Glutamatergic neuron (in vitro differentiated cells): ENCODE results near the gene ITGA2B. TPM values are rescaled to one million over a fixed set of nuclear protein-coding genes. Genes with fewer than 3 reads are reported as not detected.
A peak's percentile ranks its signal among the peaks of the same experiment; 100 is the strongest.

Source experiments
- DNase-seq: peaks from one replicate; pipeline ENCODE4 v3.0.0; 2022
- H3K27ac Mint-ChIP-seq: one replicate; pipeline ENCODE4 v1.8.0; 2020; ENCODE audit warnings: mild to moderate bottlenecking, mixed read lengths, inconsistent platforms; ENCODE audit not compliant: unreplicated experiment
- H3K27me3 Mint-ChIP-seq: one replicate; pipeline ENCODE4 v1.8.0; 2020; ENCODE audit warnings: mild to moderate bottlenecking, moderate library complexity, mixed read lengths, inconsistent platforms; ENCODE audit not compliant: unreplicated experiment
- H3K36me3 Mint-ChIP-seq: one replicate; pipeline ENCODE4 v1.8.0; 2020; ENCODE audit warnings: mild to moderate bottlenecking, mixed read lengths, inconsistent platforms; ENCODE audit not compliant: unreplicated experiment
- H3K4me1 Mint-ChIP-seq: one replicate; pipeline ENCODE4 v1.8.0; 2020; ENCODE audit warnings: mild to moderate bottlenecking, low read depth, mixed read lengths, inconsistent platforms; ENCODE audit not compliant: unreplicated experiment
- H3K4me3 Mint-ChIP-seq: one replicate; pipeline ENCODE4 v1.8.0; 2020; ENCODE audit warnings: mild to moderate bottlenecking, mixed read lengths, inconsistent platforms; ENCODE audit not compliant: unreplicated experiment
- H3K9me3 Mint-ChIP-seq: one replicate; pipeline ENCODE4 v1.8.0; 2020; ENCODE audit warnings: mild to moderate bottlenecking, moderate library complexity, mixed read lengths, inconsistent platforms; ENCODE audit not compliant: unreplicated experiment
- total RNA-seq: library from RNA; stranded (reverse); fragmentation: NEBNext Ultra II Directional; extraction: Animal tissue kit (Norgen Biotek cat#: 25700); gene quantifications from one replicate; pipeline ENCODE4 v1.2.1, GENCODE V29; 2021; ENCODE audit not compliant: unreplicated experiment
- TF ChIP-seq, protein P1 (sequence below): fragments of 200-600 bp; sonication (generic); IDR thresholded peaks from one replicate; pipeline ENCODE4 v1.5.0; 2021; ENCODE audit not compliant: partially characterized antibody, unreplicated experiment

Gene ITGA2B
- total RNA-seq, 1 donor from 2014 or later: 7.1 TPM

DNA sequence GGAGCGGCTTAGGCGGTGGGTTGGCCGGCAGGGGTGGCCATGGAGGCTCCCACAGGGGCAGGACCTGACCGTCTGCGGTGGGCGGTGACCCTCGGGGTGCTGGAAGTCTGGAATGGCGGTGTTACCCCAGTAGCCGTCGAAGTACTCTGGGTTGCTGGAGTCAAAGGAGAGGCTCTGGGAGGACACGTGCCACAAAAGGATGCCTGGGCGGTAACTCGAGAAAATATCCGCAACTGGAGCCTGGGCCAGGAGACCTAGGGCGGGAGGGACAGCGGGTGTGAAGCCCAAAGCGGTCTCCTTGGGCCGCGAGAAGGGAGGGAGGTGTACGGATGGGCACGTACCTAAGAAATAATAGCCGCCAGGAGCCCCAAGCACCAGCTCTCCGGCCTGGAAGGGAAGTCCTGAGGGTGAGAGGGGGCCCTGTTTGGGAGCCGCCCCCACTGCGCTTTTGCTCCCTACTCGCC, 4.6 kb downstream of the ITGA2B start:
- no peaks in the 10 kb centered on the region for H3K4me1 Mint-ChIP-seq
- H3K27ac Mint-ChIP-seq: no peak overlapping the region
- H3K36me3 Mint-ChIP-seq: no peaks in the 10 kb centered on the region
- peaks cover 3% of the 10 kb centered on the region for H3K9me3 Mint-ChIP-seq
- peaks cover 10% of the 10 kb centered on the region for H3K27me3 Mint-ChIP-seq
- peak overlapping the region; percentile 84 for H3K4me3 Mint-ChIP-seq
- DNase-seq: no peak
- TF ChIP-seq, protein P1, sequence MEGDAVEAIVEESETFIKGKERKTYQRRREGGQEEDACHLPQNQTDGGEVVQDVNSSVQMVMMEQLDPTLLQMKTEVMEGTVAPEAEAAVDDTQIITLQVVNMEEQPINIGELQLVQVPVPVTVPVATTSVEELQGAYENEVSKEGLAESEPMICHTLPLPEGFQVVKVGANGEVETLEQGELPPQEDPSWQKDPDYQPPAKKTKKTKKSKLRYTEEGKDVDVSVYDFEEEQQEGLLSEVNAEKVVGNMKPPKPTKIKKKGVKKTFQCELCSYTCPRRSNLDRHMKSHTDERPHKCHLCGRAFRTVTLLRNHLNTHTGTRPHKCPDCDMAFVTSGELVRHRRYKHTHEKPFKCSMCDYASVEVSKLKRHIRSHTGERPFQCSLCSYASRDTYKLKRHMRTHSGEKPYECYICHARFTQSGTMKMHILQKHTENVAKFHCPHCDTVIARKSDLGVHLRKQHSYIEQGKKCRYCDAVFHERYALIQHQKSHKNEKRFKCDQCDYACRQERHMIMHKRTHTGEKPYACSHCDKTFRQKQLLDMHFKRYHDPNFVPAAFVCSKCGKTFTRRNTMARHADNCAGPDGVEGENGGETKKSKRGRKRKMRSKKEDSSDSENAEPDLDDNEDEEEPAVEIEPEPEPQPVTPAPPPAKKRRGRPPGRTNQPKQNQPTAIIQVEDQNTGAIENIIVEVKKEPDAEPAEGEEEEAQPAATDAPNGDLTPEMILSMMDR: no peak

DNA sequence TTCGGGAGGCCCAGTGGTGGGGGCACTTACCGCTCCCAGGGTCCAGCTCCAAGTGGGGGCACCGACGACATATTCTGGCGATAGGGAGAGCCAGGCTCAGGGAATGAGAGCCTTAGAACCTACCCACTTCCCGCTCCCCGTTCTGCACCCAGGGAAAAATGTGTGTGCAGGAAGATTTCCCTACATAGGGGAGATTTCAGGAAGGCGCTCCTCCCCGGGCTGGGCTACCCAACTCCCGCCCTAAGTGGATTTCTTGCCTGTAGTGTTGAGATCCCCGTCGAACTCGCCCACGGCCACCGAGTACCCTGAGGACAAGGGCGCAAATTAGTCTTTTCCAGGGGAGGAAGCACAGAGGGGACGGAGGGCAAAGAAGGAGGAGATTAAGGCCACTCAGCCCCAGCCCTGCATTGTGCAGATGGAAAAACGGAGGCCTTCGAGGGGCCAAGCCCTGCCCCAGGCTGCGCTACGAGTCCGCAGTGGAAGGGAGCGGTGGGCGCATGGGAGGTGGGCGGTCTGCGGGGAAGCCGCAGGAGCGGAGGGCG, 5.1 kb downstream of the ITGA2B start:
- peaks cover 10% of the 10 kb centered on the region for H3K27me3 Mint-ChIP-seq
- peaks cover 3% of the 10 kb centered on the region for H3K9me3 Mint-ChIP-seq
- H3K36me3 Mint-ChIP-seq: no peaks in the 10 kb centered on the region
- H3K4me1 Mint-ChIP-seq: no peaks in the 10 kb centered on the region
- peak; percentile 64 for DNase-seq
- TF ChIP-seq, protein P1: no peak
- no peak overlapping the region for H3K27ac Mint-ChIP-seq
- peak overlapping the region; percentile 84 for H3K4me3 Mint-ChIP-seq

DNA sequence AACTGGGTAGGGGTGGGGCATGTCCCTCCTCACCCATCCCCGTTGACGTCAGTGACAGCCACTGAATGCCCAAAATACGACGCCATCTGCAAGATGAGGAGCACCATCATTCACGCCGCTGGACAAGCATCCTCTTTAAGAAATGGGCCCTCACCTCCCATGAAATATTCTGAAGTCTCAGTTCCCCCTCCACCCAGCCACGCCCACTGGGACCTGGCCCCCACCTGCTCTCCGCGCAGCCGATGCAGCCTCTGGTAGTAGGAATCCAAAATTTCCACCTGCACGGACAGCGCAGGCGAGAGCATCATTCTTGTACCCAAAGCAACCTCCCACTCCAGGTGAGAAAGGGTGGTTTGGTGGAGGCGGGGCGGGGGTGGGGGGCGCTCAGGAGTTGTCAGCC, 5.6 kb downstream of the ITGA2B start:
- Mint-ChIP-seq H3K36me3 (no peaks in the 10 kb centered on the region), H3K27me3 (peaks cover 8% of the 10 kb centered on the region), H3K4me3 (no peak overlapping the region), H3K4me1 (no peaks in the 10 kb centered on the region), H3K9me3 (peaks cover 3% of the 10 kb centered on the region), H3K27ac (no peak overlapping the region)
- DNase-seq: no peak
- TF ChIP-seq, protein P1: no peak

DNA sequence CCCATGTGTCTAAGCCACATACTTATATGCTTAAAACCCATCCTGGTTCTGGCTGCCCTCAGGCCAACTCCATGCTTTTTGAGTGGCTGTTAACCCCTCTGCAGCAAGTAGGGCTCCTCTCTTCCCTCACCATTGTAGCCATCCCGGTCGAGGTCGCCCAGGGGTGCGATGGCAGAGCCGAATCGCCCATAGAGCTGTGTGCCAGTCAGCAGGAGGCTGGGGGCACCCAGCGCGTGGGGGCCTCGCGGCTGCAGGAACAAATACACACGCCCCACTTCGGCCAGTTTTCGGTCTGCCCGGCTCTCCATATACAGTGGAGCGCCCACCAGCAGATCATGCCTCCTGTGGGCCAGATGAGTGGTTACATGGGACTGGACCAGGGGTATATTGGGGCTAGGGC, 6.1 kb downstream of the ITGA2B start:
- Mint-ChIP-seq H3K27ac (no peak overlapping the region), H3K4me1 (no peaks in the 10 kb centered on the region), H3K27me3 (peaks cover 10% of the 10 kb centered on the region), H3K4me3 (no peak overlapping the region), H3K36me3 (no peaks in the 10 kb centered on the region), H3K9me3 (peaks cover 2% of the 10 kb centered on the region)
- no peak for DNase-seq
- TF ChIP-seq, protein P1: no peak

DNA sequence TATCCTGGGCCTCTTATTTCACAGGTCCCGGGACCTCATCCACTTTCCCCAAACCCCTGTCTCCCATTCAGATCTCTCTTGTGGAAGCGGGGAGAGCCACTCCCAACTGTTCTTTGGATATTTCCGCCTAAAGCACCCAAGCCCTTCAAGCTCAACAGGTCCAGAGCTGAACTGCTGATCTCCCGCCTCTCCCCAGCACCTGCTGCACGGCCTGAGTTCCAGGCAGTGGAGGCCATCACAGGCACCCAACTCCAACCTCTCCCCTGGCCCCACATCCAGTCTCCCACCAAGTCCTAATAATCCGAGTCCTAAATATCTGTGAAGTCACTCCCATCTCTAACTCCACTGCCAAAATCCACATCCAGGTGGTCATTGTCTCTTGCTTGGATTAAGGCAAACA, 6.5 kb downstream of the ITGA2B start:
- Mint-ChIP-seq H3K36me3 (no peaks in the 10 kb centered on the region), H3K27me3 (peaks cover 10% of the 10 kb centered on the region), H3K4me3 (no peak overlapping the region), H3K9me3 (peaks cover 2% of the 10 kb centered on the region), H3K4me1 (no peaks in the 10 kb centered on the region), H3K27ac (no peak overlapping the region)
- no peak for DNase-seq
- TF ChIP-seq, protein P1: no peak
